GM19397 (cell line): Measurements from ENCODE around the gene ST7L.

Experiments
- ATAC-seq: cut with Tn5 transposase; IDR thresholded peaks from one replicate; pipeline ENCODE4 v1.9.1; 2021; ENCODE audit warnings: mild to moderate bottlenecking, moderate library complexity; ENCODE audit not compliant: unreplicated experiment

ST7L gene

DNA sequence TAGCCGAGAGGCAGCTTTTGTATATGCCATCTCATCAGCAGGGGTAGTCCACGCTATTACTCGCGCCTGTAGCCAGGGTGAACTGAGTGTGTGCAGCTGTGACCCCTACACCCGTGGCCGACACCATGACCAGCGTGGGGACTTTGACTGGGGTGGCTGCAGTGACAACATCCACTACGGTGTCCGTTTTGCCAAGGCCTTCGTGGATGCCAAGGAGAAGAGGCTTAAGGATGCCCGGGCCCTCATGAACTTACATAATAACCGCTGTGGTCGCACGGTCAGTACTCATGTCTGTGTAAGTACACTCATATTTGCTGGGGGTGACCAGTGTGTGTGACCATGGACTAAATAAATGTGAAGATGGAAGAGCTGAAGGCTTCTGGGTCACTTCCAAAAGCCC lies 102.8 kb downstream of the ST7L start:
- ATAC-seq: no peak

DNA sequence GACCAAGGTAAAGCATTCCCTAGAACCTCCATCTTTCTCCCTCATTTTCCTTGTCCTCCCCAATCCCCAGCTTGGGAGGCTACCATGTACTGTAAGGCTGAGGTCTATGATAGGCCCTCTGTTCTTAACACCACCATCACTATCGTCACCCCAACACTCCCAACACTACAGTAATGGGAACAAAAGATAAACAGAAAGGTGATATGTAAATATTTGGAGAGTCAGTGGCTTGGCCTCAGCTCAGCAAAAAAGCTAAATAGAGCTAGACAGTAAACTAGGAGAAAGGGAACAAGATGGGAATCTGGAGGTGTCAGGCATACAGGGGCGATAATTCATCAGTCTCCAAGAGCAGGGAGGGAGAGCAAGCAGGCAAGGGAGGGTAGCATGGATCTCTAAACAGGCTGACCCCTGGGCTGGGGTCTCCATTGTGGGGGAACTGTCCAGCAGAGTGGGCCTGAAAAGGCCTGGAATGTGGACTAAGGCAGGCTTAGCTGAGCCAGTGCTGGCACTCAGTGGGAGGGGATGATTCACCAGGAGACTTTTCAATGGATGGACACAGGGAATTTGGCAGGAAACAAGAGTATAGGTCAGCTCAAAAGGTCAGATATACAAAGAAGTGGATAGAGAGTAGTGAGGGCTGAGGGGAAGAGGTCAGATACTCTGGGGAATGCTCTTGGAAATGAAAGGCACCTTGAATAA lies 103.5 kb downstream of the ST7L start:
- ATAC-seq: no peak

DNA sequence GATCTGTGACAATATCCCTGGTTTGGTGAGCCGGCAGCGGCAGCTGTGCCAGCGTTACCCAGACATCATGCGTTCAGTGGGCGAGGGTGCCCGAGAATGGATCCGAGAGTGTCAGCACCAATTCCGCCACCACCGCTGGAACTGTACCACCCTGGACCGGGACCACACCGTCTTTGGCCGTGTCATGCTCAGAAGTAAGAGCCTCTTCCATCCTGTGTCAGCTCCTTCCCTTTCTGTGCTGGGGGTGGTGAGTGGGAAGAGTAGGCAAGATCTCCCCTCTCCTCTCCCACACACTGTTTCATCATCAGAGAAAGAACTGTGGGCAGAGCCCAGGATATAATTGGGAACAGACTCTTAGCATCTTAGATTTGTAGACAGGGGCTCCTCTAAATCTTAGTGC lies 104.0 kb downstream of the ST7L start:
- ATAC-seq: no peak

DNA sequence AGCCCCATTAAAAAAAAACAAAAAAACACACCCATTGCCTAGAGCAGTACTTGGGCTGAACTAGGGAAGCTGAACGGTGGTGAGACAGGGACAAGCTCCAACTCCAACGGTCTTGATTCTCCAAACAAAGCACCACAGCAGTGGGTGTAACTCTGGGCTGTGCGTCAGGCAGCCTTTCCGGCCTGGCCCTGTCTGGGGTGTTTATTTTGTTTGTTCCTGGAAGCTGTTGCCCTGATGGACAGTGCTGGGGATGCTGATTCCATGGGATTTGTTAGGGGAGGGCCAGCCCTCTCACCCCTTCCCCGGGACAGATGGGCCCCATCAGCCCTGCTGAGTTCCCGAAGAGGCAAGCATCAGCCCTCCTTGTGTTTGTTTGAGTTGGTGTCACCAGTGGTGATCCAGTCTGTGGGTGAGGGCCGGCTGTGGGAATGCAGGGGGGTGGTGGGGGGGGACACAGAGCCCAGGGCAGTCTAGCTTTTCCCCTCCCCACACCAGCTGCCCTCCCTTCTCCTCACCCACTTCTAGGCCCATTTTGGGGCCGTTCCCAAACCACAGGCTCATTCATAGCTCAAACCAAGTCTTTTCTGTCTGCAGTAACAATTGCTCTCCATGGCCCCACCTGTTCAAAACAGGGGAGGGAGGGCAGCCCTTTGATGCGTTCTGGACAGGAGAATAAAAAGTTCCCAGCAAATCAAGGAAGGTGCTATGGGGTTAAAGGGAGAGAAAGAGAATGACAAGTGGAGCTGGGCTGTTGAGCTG lies 105.7 kb downstream of the ST7L start:
- ATAC-seq: no peak

DNA sequence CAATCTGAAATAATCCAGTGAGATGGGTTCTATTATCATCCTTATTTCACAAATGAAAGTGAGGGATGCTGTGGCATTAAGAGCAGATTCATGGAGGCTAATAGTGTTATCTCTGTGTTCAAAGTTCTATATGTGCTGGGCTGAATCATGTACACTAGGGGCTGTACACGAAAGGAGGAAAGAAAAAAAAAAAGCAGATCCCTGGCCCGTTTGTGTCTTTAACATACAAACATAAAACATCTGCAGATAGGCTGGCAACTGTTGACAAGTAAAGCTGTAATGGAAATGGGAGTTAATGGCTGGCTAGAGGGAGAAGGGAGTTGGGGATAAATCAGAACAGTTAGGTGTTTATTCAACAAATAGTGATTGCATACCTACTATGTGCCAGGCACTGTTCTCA lies 107.0 kb downstream of the ST7L start:
- no peak for ATAC-seq

DNA sequence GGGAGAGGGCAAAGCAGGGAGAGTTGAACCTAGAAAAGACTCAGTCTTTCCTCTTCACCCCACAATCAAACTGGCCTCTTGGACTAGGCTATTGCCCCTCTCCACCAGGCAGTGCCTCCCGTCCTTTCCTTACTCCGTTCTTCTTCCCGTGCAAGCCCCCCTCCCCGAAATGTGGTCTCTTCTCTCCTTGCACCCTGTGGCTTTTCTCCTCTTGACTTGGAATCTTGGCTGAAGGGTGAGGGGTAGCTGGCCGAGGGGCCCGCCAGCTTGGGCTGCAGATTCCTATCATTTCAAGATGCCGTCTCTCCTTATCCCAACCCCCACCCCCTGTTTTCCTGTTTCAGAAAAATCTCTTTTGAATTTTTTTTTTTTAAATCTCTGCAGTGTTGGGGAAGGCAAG lies 108.6 kb downstream of the ST7L start:
- ATAC-seq: no peak

DNA sequence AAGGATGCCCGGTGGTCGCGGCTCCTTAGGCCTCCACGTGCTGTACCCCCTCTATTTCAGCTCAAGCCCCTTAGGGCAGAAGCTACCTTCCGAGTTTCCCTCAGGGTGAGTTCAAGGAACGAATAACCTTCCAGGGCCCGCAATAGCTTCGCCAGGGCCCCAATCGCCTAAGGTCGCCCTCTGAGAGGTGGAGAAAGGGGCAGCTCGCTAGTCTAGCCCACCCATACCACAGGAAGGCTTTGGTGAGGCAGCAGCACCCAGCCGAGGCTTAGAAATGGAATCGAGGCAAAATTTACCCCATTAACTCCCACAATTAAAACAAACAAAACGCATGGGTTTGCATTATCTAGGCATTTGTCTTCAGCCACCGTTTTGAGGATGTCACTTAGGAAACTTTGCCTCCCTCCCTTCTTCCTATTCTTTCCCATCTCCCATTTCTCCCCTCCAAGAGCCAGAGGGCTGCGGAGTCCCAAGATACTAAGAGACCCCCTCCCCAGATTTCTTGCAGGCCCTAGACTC lies 109.2 kb downstream of the ST7L start:
- no peak for ATAC-seq

DNA sequence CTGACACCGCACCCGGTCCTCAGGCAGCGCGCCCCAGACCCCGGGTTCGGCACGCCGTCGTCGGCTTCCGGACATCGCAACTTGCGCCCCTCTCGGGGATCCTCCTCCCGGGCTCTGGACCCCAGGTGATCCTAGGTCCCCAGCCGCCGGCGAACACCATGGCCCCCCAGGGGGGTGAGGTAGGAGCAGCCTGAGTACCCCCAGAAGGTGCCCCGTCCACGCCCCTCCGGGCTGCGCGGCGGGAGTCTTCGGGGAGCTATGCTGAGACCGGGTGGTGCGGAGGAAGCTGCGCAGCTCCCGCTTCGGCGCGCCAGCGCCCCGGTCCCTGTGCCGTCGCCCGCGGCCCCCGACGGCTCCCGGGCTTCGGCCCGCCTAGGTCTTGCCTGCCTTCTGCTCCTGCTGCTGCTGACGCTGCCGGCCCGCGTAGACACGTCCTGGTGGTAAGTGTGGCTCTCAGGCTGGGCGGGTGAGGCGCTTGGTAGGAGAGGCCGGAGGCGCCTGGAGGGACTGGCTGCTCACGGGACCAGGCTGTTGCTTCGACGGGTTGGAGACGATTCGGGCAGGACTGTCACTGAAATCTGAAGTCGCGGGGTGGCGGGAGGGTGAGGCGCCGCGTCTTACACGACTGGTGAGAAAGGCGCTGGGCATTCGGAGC lies 109.8 kb downstream of the ST7L start:
- ATAC-seq: peak; percentile 3

DNA sequence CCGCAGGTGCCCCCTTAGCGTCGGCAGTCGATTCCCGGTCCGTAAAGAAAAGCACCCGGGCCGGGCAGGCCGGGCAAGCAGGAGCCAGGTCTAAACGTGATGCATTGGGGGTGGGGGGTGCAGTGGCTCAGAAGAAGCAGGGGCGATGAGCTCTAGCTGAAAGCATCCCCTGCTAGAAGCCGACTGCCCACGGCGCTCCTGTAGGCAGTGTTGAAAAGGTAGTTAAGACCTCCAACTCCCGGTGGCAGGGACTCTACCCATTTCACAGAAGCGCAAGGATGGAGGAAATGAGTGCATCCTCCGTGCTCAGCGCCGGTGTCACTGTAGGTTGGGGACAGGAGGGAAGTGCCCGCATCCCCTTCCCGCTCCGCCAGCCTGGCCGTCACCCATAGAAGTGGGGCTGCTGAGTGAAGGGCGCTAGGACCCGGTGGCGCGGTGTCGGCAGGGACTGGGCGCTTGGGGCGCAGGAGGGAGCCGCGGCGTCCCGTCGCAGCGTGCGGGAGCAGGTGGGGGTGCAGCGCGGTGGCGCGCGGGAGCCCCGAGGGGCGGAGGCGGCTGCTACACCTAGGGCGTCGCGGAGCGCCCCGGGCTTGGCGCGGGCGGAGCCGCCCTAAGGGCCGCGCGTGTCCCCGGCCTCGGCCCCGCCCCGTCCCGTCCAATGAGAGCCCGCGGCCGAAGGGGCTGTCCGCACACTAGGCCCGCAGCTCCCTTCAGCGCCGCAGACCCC lies 110.5 kb downstream of the ST7L start, which contains the start of gene WNT2B:
WNT2B (plus strand) TSS at position 688 of the 727 bp plus-strand sequence. CDS start 298 bp downstream, outside the sequence.
- ATAC-seq: peak; percentile 56

DNA sequence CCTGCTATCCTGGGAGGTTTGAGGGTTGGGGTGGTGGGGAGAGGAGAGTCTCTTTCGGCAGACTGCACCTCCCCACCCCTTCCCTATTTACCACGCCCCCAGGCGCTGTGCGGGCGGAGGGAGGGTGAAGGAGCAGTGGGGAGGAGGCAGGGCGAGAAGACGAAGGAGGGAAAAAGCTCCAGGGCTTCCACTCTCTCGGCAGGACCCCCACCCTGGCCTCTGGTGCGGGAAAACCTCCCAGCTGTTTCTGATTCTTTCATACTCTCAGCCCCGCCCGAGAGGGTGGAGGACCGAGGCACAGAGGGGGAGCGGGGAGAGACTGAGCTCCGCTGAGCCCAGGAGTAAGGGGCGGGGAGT lies 111.0 kb downstream of the ST7L start:
- ATAC-seq: no peak

DNA sequence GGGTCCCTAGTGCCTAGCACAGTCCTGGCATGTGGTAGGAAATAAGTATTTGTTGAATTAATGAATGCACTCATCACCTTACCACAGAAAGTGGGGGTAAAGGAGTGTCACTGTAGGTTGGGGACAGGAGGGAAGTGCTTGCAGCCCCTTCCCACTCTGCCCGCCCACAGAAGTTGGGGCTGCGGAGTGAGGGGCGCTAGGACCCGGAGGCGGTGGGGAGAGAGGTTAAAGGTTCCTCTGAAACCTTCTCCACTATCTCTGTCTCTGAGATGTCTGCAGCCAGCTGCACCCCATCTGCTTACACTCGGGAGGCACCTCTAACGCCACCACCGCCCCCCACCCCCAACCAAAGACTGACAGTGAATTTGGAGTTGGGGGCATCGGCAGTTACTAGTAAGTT lies 111.6 kb downstream of the ST7L start:
- ATAC-seq: no peak

DNA sequence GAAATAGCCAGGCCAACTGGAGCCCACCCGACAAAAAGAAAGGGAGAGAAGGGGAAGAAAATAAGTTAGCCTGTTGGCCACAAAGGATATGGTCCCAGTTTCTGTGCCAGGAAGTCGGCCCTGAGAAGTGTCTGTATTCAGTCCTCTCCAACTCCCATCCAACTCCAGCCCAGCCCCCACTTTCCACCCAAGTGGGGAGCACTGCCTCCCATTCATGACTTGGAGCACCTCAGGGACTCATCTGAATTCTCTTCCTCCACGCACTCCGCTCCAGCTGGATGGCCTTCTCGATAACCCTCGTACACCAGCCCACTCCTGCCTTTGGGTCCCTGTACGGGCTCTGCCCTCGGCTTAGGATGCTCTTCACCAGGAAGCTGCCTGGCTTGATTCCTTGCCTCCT lies 112.2 kb downstream of the ST7L start:
- ATAC-seq: no peak

DNA sequence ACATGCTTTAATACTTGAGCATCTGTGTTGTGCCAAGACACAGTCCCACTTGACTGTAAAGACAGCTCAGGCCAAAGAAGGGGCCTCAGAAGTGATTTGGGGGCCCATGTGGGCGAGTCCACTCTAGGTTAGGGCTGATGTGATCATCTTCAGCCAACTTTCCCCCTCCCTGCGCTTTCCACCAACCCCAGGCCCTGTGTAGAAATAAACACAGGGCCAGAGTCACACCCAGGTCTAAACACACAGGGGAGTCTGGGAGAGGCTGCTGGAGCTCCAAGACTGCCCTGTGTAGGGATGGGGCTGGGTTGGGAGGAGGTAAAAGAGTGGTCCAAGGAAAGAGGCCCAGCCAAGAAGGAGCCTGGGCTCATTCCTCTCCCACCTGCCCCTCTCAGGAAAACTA lies 112.6 kb downstream of the ST7L start:
- ATAC-seq: no peak

DNA sequence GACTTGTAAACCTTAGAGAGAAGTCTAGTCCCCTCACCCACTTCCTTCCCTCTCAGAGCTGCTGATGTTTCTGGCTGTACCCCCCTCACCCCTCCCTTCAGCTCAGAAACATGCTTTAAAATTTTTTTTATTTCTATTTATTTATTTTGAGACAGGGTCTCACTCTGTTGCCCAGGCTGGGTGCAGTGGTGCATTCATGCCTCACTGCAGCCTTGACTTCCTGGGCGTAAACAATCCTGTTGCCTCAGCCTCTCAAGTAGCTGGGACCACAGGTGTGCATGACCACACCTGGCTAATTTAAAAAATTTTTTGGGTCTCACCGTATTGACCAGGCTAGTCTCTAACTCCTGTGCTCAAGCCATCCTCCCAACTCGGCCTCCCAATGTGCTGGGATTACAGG lies 113.1 kb downstream of the ST7L start:
- ATAC-seq: no peak

DNA sequence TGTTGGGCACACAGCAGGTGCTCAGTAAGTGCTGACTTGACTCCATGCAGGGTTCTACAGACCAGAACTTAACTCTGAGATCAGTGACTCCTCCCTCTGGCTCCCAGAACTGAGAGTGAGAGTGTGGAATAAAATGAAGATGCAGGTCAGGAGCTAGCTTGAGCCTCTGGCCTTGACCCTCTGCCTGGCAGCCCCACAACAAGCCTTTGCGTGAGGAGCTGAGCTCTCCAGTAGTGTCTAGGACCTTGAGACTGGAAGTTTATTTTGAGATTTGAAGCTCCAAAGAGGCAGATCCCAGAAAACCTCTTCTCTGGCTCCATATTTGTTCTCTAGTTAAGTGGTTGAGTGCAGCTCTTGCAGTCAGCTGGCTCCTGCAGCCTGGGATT lies 113.5 kb downstream of the ST7L start:
- no peak for ATAC-seq

DNA sequence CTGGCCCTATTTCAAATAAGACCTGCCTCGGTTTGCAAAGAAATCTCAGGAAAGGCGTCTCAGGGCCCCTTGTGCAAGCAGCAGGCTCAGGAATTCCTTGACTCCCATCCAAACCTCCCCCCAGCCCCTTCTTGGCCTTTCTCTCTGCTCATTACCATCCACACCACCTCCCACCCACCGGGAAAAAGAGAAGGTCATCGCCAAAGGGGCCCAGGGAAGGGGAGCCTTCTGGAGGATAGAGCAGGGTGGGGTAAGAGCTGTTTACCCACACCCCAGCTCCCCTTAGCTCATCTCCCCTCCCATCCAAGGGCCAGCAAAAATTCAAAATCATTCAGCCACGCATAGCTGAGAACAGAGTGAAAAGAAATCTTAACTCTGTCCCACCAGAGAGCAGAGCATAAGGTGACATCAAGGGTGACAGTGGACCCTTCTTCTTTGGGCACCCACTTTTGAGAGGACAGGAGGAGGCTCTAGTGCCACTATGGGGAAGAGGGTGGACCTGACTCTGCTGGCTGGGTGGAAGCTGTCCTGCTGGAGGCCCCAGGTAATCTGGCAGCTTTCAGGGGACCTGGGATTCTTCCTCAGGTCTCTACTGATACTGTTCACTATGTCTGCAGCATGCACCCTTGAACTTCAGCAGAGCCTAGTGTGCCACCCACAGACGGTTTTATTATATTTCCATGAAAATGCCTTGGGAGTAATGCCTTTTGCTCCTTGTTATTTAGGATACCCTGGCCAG lies 114.1 kb downstream of the ST7L start:
- ATAC-seq: no peak

DNA sequence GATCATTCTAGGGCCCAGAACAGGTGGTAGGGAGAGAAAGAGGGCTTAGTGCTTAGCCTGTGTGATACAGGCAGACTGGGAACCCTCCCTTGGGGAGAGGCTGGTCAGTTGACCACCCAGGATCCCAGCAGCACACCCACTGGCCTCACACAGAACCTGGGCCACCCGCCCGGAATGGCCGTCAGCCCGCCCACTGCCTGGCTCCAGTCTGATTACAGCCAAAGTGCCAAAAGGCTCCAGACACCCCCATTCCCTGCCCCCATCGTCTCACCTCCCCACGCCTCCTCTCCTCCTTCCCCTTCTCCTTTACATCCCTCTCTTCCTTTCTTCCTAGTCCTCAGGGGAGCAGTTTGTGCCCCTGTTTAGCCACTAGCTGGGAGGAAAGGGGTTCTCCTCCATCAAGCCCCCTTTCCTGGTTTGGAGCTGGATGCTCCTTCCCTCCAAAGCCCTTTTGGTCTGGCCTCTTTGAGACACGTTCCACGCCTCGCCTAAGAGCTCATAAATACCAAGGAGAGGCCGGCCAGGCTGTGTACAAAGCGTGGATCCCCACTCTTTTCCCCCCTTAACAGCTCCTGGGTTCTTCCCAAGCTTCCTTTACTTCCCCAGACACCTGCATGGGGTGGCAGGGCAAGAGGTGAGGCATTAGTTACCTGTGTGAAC lies 114.8 kb downstream of the ST7L start:
- ATAC-seq: no peak

DNA sequence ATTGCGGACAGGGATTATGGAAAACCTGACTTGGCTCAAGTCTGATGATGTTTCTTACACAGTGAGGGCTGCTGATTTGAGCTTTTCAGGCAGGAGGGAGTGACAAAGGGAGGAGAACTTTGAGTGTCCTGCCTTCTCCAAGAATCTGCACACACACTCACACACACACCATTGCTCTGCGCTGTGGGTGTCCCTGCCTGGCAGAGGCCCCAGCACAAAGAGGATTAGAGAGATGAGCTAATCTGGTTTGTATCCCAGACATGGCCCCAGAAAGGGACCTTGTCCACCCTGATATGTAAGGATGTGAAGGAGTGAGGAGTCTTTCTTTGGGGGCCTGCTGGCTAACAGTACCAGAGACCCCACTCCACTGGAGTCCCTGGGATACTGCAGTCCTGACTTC lies 116.1 kb downstream of the ST7L start:
- ATAC-seq: no peak

DNA sequence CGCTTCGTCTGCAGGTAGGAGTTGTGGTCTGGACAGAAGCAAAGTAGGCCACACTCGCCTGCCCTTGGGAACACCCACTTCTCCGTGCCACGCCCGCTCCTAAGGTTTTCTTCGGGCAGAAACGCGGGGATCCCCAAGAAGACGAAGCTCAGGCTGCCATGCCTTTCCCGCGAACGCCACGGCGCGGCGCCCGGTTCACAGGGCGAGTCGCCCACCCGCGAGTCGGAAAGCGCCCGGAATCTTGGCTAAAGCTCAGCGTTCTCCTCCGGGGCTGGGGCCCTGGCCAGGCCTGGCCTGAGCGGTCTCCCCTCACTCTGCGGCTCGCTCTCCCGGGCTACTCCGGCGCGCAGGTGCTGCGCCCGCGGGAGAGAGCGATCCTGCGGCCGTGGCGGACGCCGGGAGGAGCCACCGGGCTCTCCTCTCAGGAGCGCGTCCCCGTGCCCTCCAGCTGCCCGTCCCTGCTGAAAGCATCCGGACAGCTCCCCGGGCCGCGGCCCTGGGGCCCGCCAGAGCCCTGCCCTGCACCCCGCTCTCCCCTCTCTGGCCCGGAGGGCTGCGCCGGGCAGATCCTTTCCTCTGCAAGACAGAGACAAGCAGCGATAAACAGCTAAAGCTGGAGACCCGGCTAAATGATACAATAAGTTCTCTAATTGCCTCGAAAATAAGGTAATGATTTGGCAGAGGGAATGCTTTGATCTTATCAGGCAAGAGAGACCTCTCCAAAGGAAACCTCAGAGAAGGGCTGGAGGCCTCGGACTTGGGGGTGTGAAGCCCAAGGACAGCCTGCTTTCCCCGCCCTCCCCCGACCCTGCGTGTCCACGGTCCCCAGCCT lies 116.9 kb downstream of the ST7L start:
- no peak for ATAC-seq
